Adipose tissue (tissue), 3 donors: ENCODE measurements around the gene SLC13A3. TPM values are rescaled to one million over a fixed set of nuclear protein-coding genes. Genes with fewer than 3 reads are reported as not detected.

Experiments
- H3K27ac ChIP-seq: one replicate; pipeline ENCODE4 v1.5.1; 2013; ENCODE audit warnings: low read depth, low read length
- WGBS, 3 donors: extraction: QIAGEN DNeasy Blood & Tissue Kit; methylation state at CpG; one replicate each; pipeline ENCODE4 v1.1.7; 2013; 5-methylcytosine and 5-hydroxymethylcytosine counted together
- polyA plus RNA-seq, 3 donors: library from polyadenylated mRNA; stranded (reverse); fragments of 200-250 nt; gene quantifications; one replicate each; pipeline ENCODE4 v1.2.3, GENCODE V29; 2013
- donor health status: healthy with polysubstance abuse.
- donor health status: Bipolar disorder and iron deficiency.
- donor health status: healthy.

The SLC13A3 gene
- polyA plus RNA-seq, 3 donors = 0.48 to 2.2 (median 1.2) TPM

GRCh38 chr20:46640536-46641311, 10.5 kb downstream of the SLC13A3 start:
- WGBS, 3 donors = 39 to 66% (median 65%) methylated on average over 14 of the region's 14 CpGs
- H3K27ac ChIP-seq = no peak overlapping the region

- WGBS, 3 donors = 79 to 95% (median 80%) methylated on average over 6 of the region's 6 CpGs
- no peak overlapping the region for H3K27ac ChIP-seq
These were observed 11.2 kb downstream of the SLC13A3 start for GRCh38 chr20:46640044-46640443.

- 89 to 96% (median 91%) methylated on average over 3 of the region's 3 CpGs for WGBS, 3 donors
- no peak overlapping the region for H3K27ac ChIP-seq
These were observed 11.7 kb downstream of the SLC13A3 start for GRCh38 chr20:46639587-46639986.

- 88 to 93% (median 93%) methylated on average over 4 of the region's 4 CpGs for WGBS, 3 donors
- no peak overlapping the region for H3K27ac ChIP-seq
These were observed 12.4 kb downstream of the SLC13A3 start for GRCh38 chr20:46638898-46639274.

GRCh38 chr20:46638134-46638897, 12.9 kb downstream of the SLC13A3 start:
- H3K27ac ChIP-seq = no peak overlapping the region
- 77 to 90% (median 88%) methylated on average over 18 of the region's 18 CpGs for WGBS, 3 donors

- WGBS, 3 donors = 87 to 93% (median 93%) methylated on average over 4 of the region's 4 CpGs
- no peak overlapping the region for H3K27ac ChIP-seq
These were observed 13.7 kb downstream of the SLC13A3 start for GRCh38 chr20:46637427-46638133.

GRCh38 chr20:46637020-46637419, 14.2 kb downstream of the SLC13A3 start:
- H3K27ac ChIP-seq = no peak overlapping the region
- 93 to 97% (median 93%) methylated on average over 11 of the region's 11 CpGs for WGBS, 3 donors

GRCh38 chr20:46636514-46636913, 14.7 kb downstream of the SLC13A3 start:
- no peak overlapping the region for H3K27ac ChIP-seq
- WGBS, 3 donors = 92 to 95% (median 93%) methylated on average over 4 of the region's 4 CpGs

GRCh38 chr20:46635514-46636136, 15.6 kb downstream of the SLC13A3 start:
- H3K27ac ChIP-seq = no peak overlapping the region
- 77 to 85% (median 84%) methylated on average over 5 of the region's 5 CpGs for WGBS, 3 donors

- H3K27ac ChIP-seq = no peak overlapping the region
- WGBS, 3 donors = 69 to 72% (median 69%) methylated on average over 6 of the region's 6 CpGs
These were observed 16.7 kb downstream of the SLC13A3 start for GRCh38 chr20:46634528-46634927.

GRCh38 chr20:46631874-46632446, 19.3 kb downstream of the SLC13A3 start:
- no peak overlapping the region for H3K27ac ChIP-seq
- whole genome bisulfite sequencing, 3 donors = 78 to 88% (median 84%) methylated on average over 7 of the region's 7 CpGs

GRCh38 chr20:46631212-46631869, 19.9 kb downstream of the SLC13A3 start:
- 59 to 81% (median 76%) methylated on average over 8 of the region's 8 CpGs for WGBS, 3 donors
- no peak overlapping the region for H3K27ac ChIP-seq

GRCh38 chr20:46630306-46630705, 21.0 kb downstream of the SLC13A3 start:
- WGBS, 3 donors = 55 to 84% (median 57%) methylated on average over 5 of the region's 5 CpGs
- H3K27ac ChIP-seq = no peak overlapping the region

- H3K27ac ChIP-seq = no peak overlapping the region
These were observed 21.9 kb downstream of the SLC13A3 start for GRCh38 chr20:46629341-46629740.

GRCh38 chr20:46627234-46627633, 24.0 kb downstream of the SLC13A3 start:
- WGBS, 3 donors = 80 to 81% (median 81%) methylated on average over 4 of the region's 4 CpGs
- no peak overlapping the region for H3K27ac ChIP-seq

GRCh38 chr20:46626758-46627157, 24.5 kb downstream of the SLC13A3 start:
- H3K27ac ChIP-seq = no peak overlapping the region
- 84 to 86% (median 85%) methylated on average over 4 of the region's 4 CpGs for WGBS, 3 donors

GRCh38 chr20:46625875-46626373, 25.3 kb downstream of the SLC13A3 start:
- WGBS, 3 donors = 87 to 100% (median 95%) methylated on average over 1 of the region's 1 CpG
- H3K27ac ChIP-seq = no peak overlapping the region

- 43 to 84% (median 48%) methylated on average over 2 of the region's 2 CpGs for WGBS, 3 donors
- H3K27ac ChIP-seq = no peak overlapping the region
These were observed 26.3 kb downstream of the SLC13A3 start for GRCh38 chr20:46624946-46625345.
